ENCODE results near the gene STXBP6. TPM values are rescaled to one million over a fixed set of nuclear protein-coding genes. Genes with fewer than 3 reads are reported as not detected.

The STXBP6 gene
- total RNA-seq, 1 experiment from 2014 or later = 12.3 TPM

- Histone ChIP-seq H3K27ac (no peak overlapping the region), H4K20me1 (ENCODE audit: insufficient read depth) (no peaks in the 10 kb centered on the region), H3K79me2 (ENCODE audit: low read depth) (no peaks in the 10 kb centered on the region), H3K36me3 (ENCODE audit: low read depth) (no peaks in the 10 kb centered on the region), H2AFZ (no peak overlapping the region), H3K4me1 (replicated peaks; ENCODE audit: insufficient read depth) (no peaks in the 10 kb centered on the region), H3K4me2 (no peak overlapping the region), H3K27me3 (ENCODE audit: insufficient read depth, low read depth) (no peaks in the 10 kb centered on the region), H3K9me2 (ENCODE audit: insufficient read depth) (no peaks in the 10 kb centered on the region), H3K9me3 (ENCODE audit: insufficient read depth, low read depth) (no peaks in the 10 kb centered on the region), H3K4me3 (no peak overlapping the region), H3F3A (ENCODE audit: insufficient read depth, low read depth) (no peaks in the 10 kb centered on the region)
- no peak for DNase-seq
- POLR2A ChIA-PET (ENCODE audit: unreplicated experiment) = interaction anchor here (0.6 kb wide), 1 partner anchor 315 kb away, joined by 9 read pairs; no protein-coding TSS in a partner anchor
- intact Hi-C loops (cut with micrococcal nuclease; ENCODE audit: unreplicated experiment) = no loop called here
- no TSS peak for BruUV-seq (replicated peaks)
- CTCF ChIA-PET = interaction anchor here (0.6 to 1.2 kb wide), 2 partner anchors 11 to 273 kb away, joined by 4 to 7 read pairs; no protein-coding TSS in a partner anchor
- TF ChIP-seq CTCF (conservative IDR thresholded peaks at IDR 0.05) (no peak; the same call in 1 of the 2 replicates), EZH2 (IDR thresholded peaks at IDR 0.05; ENCODE audit: low read depth) (no peak)
Measured at GRCh38 chr14:24817212-24818057, 232.5 kb downstream of the STXBP6 start.

- intact Hi-C loops (cut with micrococcal nuclease; ENCODE audit: unreplicated experiment) = no loop called here
Measured at GRCh38 chr14:24816929-24817211, 233.1 kb downstream of the STXBP6 start.

More at GRCh38 chr14:24816929-24817211, 233.1 kb downstream of the STXBP6 start:
- Histone ChIP-seq H3K27me3 (ENCODE audit: insufficient read depth, low read depth) (no peaks in the 10 kb centered on the region), H3K9me2 (ENCODE audit: insufficient read depth) (no peaks in the 10 kb centered on the region), H3K36me3 (ENCODE audit: low read depth) (no peaks in the 10 kb centered on the region), H3F3A (ENCODE audit: insufficient read depth, low read depth) (no peaks in the 10 kb centered on the region), H3K27ac (no peak overlapping the region), H3K4me3 (no peak overlapping the region), H3K9me3 (ENCODE audit: insufficient read depth, low read depth) (no peaks in the 10 kb centered on the region), H3K79me2 (ENCODE audit: low read depth) (no peaks in the 10 kb centered on the region), H3K4me2 (no peak overlapping the region), H3K4me1 (replicated peaks; ENCODE audit: insufficient read depth) (no peaks in the 10 kb centered on the region), H4K20me1 (ENCODE audit: insufficient read depth) (no peaks in the 10 kb centered on the region), H2AFZ (no peak overlapping the region)
- no TSS peak for BruUV-seq (replicated peaks)
- ChIA-PET POLR2A (ENCODE audit: unreplicated experiment) (no interaction called here), CTCF (no interaction called here)
- no peak for DNase-seq
- TF ChIP-seq EZH2 (IDR thresholded peaks at IDR 0.05; ENCODE audit: low read depth) (no peak), CTCF (conservative IDR thresholded peaks at IDR 0.05) (no peak)

All from PC-9 (cell line).